GM12878 (cell line): ENCODE results near the gene IBSP. TPM values are rescaled to one million over a fixed set of nuclear protein-coding genes. Genes with fewer than 3 reads are reported as not detected.

Experiments used
- ATAC-seq: fragments of 200-7000 bp; cut with Tn5 transposase; 3 replicates; pipeline ENCODE4 v1.9.1; 2020; ENCODE audit warnings: mild to moderate bottlenecking, moderate library complexity
- BruUV-seq: library from RNA; stranded (reverse); fragments of 400-500 nt; replicated peaks from 2 replicates; lab custom pipeline; 2021; lab: Mats Ljungman, UMichigan
- CTCF ChIA-PET: fragments of 300-600 bp; sonication (Branson Sonifier 250); formaldehyde crosslinking; extraction: SDS; loops from one replicate; lab custom pipeline; 2021; ENCODE audit warnings: inconsistent platforms; lab: Yijun Ruan, JAX
- POLR2A ChIA-PET: fragments of 350-600 bp; formaldehyde crosslinking; extraction: SDS; loops from one replicate; lab custom pipeline; 2021; ENCODE audit warnings: inconsistent platforms; lab: Charles Lee
- RAD21 ChIA-PET: fragments of 300-600 bp; sonication (Branson Sonifier 250); formaldehyde crosslinking; loops from one replicate; lab custom pipeline; 2023; ENCODE audit warnings: antibody characterized with exemption; ENCODE audit not compliant: unreplicated experiment; lab: Charles Lee
- SMC1A ChIA-PET: fragments of 300-600 bp; sonication (Branson Sonifier 250); formaldehyde crosslinking; loops from one replicate; lab custom pipeline; 2023; ENCODE audit not compliant: unreplicated experiment, uncharacterized antibody; lab: Charles Lee
- DNase-seq: peaks from one replicate; pipeline ENCODE4 v3.0.0-alpha.2; 2011; ENCODE audit warnings: low read depth, low spot score
- FAIRE-seq: peaks from 3 replicates; lab custom pipeline; 2011; peaks lifted over from hg19 to GRCh38; lab: Jason Lieb, UNC
- H2AFZ ChIP-seq: 2 replicates; pipeline ENCODE4 v1.6.0; 2011; ENCODE audit warnings: low read depth, low read length, control low read depth; ENCODE audit not compliant: control insufficient read depth
- H3K27ac ChIP-seq: 2 replicates; pipeline ENCODE4 v1.5.1; 2011; ENCODE audit warnings: control low read depth; ENCODE audit not compliant: control insufficient read depth, insufficient read depth
- H3K27me3 ChIP-seq, 2 experiments: replicated peaks in 1 of 2; 2 replicates each; pipeline versions ENCODE4 v1.6.0 to v1.6.1; 2011; ENCODE audit warnings: low read length in 1 of 2; ENCODE audit not compliant: control insufficient read depth in 2 of 2, insufficient read depth in 2 of 2
- H3K36me3 ChIP-seq, 2 experiments: 2 replicates each; pipeline ENCODE4 v1.5.1; 2011; ENCODE audit warnings: low read length in 1 of 2; ENCODE audit not compliant: control insufficient read depth in 2 of 2, insufficient read depth in 2 of 2
- H3K4me1 ChIP-seq: 2 replicates; pipeline ENCODE4 v1.6.1; 2011; ENCODE audit warnings: mild to moderate bottlenecking, low read length, moderate library complexity, mixed read lengths; ENCODE audit not compliant: control insufficient read depth, insufficient read depth
- H3K4me2 ChIP-seq: 2 replicates; pipeline ENCODE4 v1.6.0; 2011; ENCODE audit warnings: control low read depth; ENCODE audit not compliant: control insufficient read depth, insufficient read depth
- H3K4me3 ChIP-seq: fragments of 200-600 bp; sonication (generic); 2 replicates; pipeline ENCODE4 v1.5.1; 2016
- H3K79me2 ChIP-seq: 2 replicates; pipeline ENCODE4 v1.6.0; 2011; ENCODE audit warnings: low read length; ENCODE audit not compliant: control insufficient read depth, insufficient read depth
- H3K9ac ChIP-seq: 2 replicates; pipeline ENCODE4 v1.8.0; 2011; ENCODE audit warnings: low read length, control low read depth, mixed read lengths; ENCODE audit not compliant: control insufficient read depth, insufficient read depth
- H3K9me3 ChIP-seq: replicated peaks from 3 replicates; pipeline ENCODE4 v1.5.1; 2011; ENCODE audit warnings: mild to moderate bottlenecking, low read length; ENCODE audit not compliant: control insufficient read depth, insufficient read depth
- H4K20me1 ChIP-seq: 2 replicates; pipeline ENCODE4 v1.6.0; 2011; ENCODE audit not compliant: control insufficient read depth, insufficient read depth
- BCL11A ChIP-seq: IDR thresholded peaks from 2 replicates; pipeline ENCODE4 v1.6.1; 2011; ENCODE audit warnings: low read depth, low read length
- CREB1 ChIP-seq: IDR thresholded peaks from 2 replicates; pipeline ENCODE4 v1.6.1; 2012; ENCODE audit warnings: low read depth, mild to moderate bottlenecking, inconsistent platforms
- ETV6 ChIP-seq, 2 experiments: fragments of 450-650 bp in 1 of 2; IDR thresholded peaks in 1 of 2; conservative IDR thresholded peaks in 1 of 2; 2 replicates each; pipeline ENCODE4 v1.6.1; 2014; ENCODE audit warnings: antibody characterized with exemption in 1 of 2, borderline replicate concordance in 1 of 2, low read depth in 1 of 2, mild to moderate bottlenecking in 1 of 2, moderate library complexity in 1 of 2
- GABPA ChIP-seq: IDR thresholded peaks from 2 replicates; pipeline ENCODE4 v1.6.1; 2014; ENCODE audit warnings: antibody characterized with exemption, low read depth, mild to moderate bottlenecking, inconsistent platforms
- KDM1A ChIP-seq: fragments of 200-600 bp; sonication (generic); IDR thresholded peaks from 2 replicates; pipeline ENCODE4 v1.6.1; 2016; ENCODE audit warnings: borderline replicate concordance
- MEF2B ChIP-seq: fragments of 450-650 bp; IDR thresholded peaks from 2 replicates; pipeline ENCODE4 v1.6.1; 2018; ENCODE audit warnings: mild to moderate bottlenecking, moderate library complexity; ENCODE audit not compliant: partially characterized antibody, poor library complexity, severe bottlenecking
- NR2C1 ChIP-seq: fragments of 450-650 bp; IDR thresholded peaks from 2 replicates; pipeline ENCODE4 v1.6.1; 2017; ENCODE audit warnings: antibody characterized with exemption, mild to moderate bottlenecking, moderate library complexity
- POLR2A ChIP-seq: IDR thresholded peaks from 2 replicates; pipeline ENCODE4 v1.6.1; 2011; ENCODE audit warnings: low read depth, mild to moderate bottlenecking, low read length
- POU2F2 ChIP-seq: IDR thresholded peaks from 3 replicates; pipeline ENCODE4 v1.6.1; 2011; ENCODE audit warnings: low read depth, mild to moderate bottlenecking, low read length, borderline replicate concordance
- RELA ChIP-seq: fragments of 450-650 bp; IDR thresholded peaks from 2 replicates; pipeline ENCODE4 v1.8.0; 2014; ENCODE audit warnings: borderline replicate concordance; ENCODE audit not compliant: partially characterized antibody
- SIX5 ChIP-seq: IDR thresholded peaks from 2 replicates; pipeline ENCODE4 v1.6.1; 2011; ENCODE audit warnings: mild to moderate bottlenecking, low read depth, low read length, moderate library complexity; ENCODE audit not compliant: severe bottlenecking
- YBX1 ChIP-seq: fragments of 450-650 bp; IDR thresholded peaks from 2 replicates; pipeline ENCODE4 v1.6.1; 2016; ENCODE audit warnings: antibody characterized with exemption
- ZNF207 ChIP-seq: fragments of 450-650 bp; IDR thresholded peaks from 2 replicates; pipeline ENCODE4 v1.6.1; 2014; ENCODE audit warnings: antibody characterized with exemption, mild to moderate bottlenecking, borderline replicate concordance
- WGBS: methylation state at CpG from one replicate; pipeline ENCODE4 v1.1.6; 2016; ENCODE audit warnings: low lambda C conversion rate; ENCODE audit not compliant: insufficient replicate concordance, insufficient coverage; ENCODE audit errors: missing lambda C conversion rate; 5-methylcytosine and 5-hydroxymethylcytosine counted together
- in situ Hi-C: fragments of 300-500 bp; cut with MboI; formaldehyde crosslinking; loops from 9 replicates; pipeline ENCODE4 v1.14.3; 2018; ENCODE audit warnings: mixed read lengths
- intact Hi-C: fragments of 100-400 bp; cut with micrococcal nuclease; formaldehyde crosslinking; loops from one replicate; pipeline ENCODE4 v1.14.2; 2022; ENCODE audit not compliant: unreplicated experiment
- polyA plus RNA-seq, 11 experiments: library from polyadenylated mRNA; depleted of rRNA in 4 of 11; unstranded in 6 of 11; stranded (reverse) in 5 of 11; fragments of >200 nt; fragmentation: Nextera tagmentation in 4 of 11; fragmentation: Illumina TruSeq in 1 of 11; extraction: Ambion mirVana in 4 of 11; extraction: Trizol in 1 of 11; gene quantifications; 1 replicate in 1 of 11; 2 replicates in 10 of 11; pipeline versions ENCODE4 v1.2.1 to v1.2.3, GENCODE V29; 2011 to 2016; ENCODE audit warnings: inconsistent platforms in 2 of 11, missing spikeins in 2 of 11, low read depth in 1 of 11
- total RNA-seq, 4 experiments: library from RNA; depleted of rRNA in 3 of 4; stranded (reverse); fragments of >200 nt in 3 of 4; fragmentation: Illumina TruSeq in 1 of 4; extraction: Trizol in 1 of 4; gene quantifications; 2 replicates each; pipeline versions ENCODE4 v1.2.1 to v1.2.3, GENCODE V29; 2013 to 2021
- TF ChIP-seq, protein P1 (sequence below): fragments of 450-650 bp; IDR thresholded peaks from 2 replicates; pipeline ENCODE4 v1.6.1; 2017; ENCODE audit warnings: mild to moderate bottlenecking
- TF ChIP-seq, protein P2 (sequence below): IDR thresholded peaks from 2 replicates; pipeline ENCODE4 v1.6.1; 2011; ENCODE audit warnings: low read depth, low read length, improper control_type of control experiment, borderline replicate concordance
- TF ChIP-seq, protein P3 (sequence below): IDR thresholded peaks from 2 replicates; pipeline ENCODE4 v1.6.1; 2012; ENCODE audit warnings: low read depth, low read length, improper control_type of control experiment
- TF ChIP-seq, protein P4 (sequence below): fragments of 450-650 bp; IDR thresholded peaks from 2 replicates; pipeline ENCODE4 v1.6.1; 2014; ENCODE audit warnings: mild to moderate bottlenecking

The IBSP gene
- total and polyA plus RNA-seq, 10 of the 15 experiments (the other 5 are each of a cell fraction or from before 2014, with no cell fraction given), result not detected

DNA sequence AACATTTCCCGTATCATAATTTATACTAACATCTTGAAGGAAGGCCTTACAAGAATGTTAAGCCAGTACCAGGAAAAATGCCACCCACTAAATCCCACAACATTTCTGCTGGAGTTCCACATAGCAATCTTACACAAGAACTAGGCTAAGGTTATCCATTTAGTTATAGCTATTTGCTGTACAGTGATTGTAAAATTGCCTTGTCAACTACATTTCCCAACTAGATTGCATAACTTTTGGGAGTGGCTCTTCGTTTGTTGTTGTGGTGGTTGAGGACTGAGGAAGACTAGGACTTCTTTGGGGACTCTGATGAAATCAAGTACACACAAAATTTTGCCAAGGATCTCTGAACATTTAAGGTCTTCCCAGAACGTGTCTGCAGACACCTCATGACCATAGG is 8.0 kb downstream of the IBSP start:
- Histone ChIP-seq H3K79me2 (no peaks in the 10 kb centered on the region), H3K27ac (no peak overlapping the region), H3K9ac (no peak overlapping the region), H3K4me3 (no peak overlapping the region)
- SMC1A ChIA-PET, result no interaction called here
- ATAC-seq (no peak), DNase-seq (no peak), FAIRE-seq (no peak)
- in situ Hi-C loops, result no loop called here
- TF ChIP-seq BCL11A (no peak), RELA (no peak), YBX1 (no peak), SIX5 (no peak), ZNF207 (no peak), POU2F2 (no peak), NR2C1 (no peak), CREB1 (no peak), KDM1A (no peak), MEF2B (no peak), ETV6 (conservative IDR thresholded peaks at IDR 0.05 in 1 of 2, IDR thresholded peaks at IDR 0.05 in 1 of 2; ENCODE audit: borderline replicate concordance in 1 of 2, low read depth in 1 of 2) (no peak), POLR2A (no peak), GABPA (no peak)
- TF ChIP-seq, protein P1, sequence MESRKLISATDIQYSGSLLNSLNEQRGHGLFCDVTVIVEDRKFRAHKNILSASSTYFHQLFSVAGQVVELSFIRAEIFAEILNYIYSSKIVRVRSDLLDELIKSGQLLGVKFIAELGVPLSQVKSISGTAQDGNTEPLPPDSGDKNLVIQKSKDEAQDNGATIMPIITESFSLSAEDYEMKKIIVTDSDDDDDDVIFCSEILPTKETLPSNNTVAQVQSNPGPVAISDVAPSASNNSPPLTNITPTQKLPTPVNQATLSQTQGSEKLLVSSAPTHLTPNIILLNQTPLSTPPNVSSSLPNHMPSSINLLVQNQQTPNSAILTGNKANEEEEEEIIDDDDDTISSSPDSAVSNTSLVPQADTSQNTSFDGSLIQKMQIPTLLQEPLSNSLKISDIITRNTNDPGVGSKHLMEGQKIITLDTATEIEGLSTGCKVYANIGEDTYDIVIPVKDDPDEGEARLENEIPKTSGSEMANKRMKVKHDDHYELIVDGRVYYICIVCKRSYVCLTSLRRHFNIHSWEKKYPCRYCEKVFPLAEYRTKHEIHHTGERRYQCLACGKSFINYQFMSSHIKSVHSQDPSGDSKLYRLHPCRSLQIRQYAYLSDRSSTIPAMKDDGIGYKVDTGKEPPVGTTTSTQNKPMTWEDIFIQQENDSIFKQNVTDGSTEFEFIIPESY, result no peak
- TF ChIP-seq, protein P2, sequence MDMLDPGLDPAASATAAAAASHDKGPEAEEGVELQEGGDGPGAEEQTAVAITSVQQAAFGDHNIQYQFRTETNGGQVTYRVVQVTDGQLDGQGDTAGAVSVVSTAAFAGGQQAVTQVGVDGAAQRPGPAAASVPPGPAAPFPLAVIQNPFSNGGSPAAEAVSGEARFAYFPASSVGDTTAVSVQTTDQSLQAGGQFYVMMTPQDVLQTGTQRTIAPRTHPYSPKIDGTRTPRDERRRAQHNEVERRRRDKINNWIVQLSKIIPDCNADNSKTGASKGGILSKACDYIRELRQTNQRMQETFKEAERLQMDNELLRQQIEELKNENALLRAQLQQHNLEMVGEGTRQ, result no peak
- TF ChIP-seq, protein P3, sequence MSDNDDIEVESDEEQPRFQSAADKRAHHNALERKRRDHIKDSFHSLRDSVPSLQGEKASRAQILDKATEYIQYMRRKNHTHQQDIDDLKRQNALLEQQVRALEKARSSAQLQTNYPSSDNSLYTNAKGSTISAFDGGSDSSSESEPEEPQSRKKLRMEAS, result no peak
- TF ChIP-seq, protein P4, sequence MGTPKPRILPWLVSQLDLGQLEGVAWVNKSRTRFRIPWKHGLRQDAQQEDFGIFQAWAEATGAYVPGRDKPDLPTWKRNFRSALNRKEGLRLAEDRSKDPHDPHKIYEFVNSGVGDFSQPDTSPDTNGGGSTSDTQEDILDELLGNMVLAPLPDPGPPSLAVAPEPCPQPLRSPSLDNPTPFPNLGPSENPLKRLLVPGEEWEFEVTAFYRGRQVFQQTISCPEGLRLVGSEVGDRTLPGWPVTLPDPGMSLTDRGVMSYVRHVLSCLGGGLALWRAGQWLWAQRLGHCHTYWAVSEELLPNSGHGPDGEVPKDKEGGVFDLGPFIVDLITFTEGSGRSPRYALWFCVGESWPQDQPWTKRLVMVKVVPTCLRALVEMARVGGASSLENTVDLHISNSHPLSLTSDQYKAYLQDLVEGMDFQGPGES, result no peak
- TF ChIP-seq, all 136 proteins: peak for 0
- Histone ChIP-seq H2AFZ (no peak overlapping the region), H3K9me3 (no peaks in the 10 kb centered on the region), H3K36me3 (no peaks in the 10 kb centered on the region), H3K27me3 (no peaks in the 10 kb centered on the region), H4K20me1 (no peaks in the 10 kb centered on the region), H3K4me2 (no peak overlapping the region), H3K4me1 (no peaks in the 10 kb centered on the region)
- BruUV-seq, result no TSS peak
- CTCF ChIA-PET, result no interaction called here
- POLR2A ChIA-PET, result no interaction called here
- intact Hi-C loops, result no loop called here
- RAD21 ChIA-PET, result no interaction called here
- WGBS, result 31% methylated on average over 3 of the region's 3 CpGs
